Neural crest cell (in vitro differentiated cells): ENCODE measurements around the gene DNAH11. TPM values are rescaled to one million over a fixed set of nuclear protein-coding genes. Genes with fewer than 3 reads are reported as not detected.
"Not testable (repeated sequence)": the region's sequence is repeated elsewhere in the genome, so short reads cannot be mapped to it uniquely, and the experiment has no call there.

ENCODE experiments used
- DNase-seq: peaks from one replicate; pipeline ENCODE4 v3.0.0; 2021; ENCODE audit warnings: low read depth, mixed read lengths, low spot score
- H3K27ac Mint-ChIP-seq: one replicate; pipeline ENCODE4 v1.8.0; 2021; ENCODE audit warnings: mild to moderate bottlenecking, mixed read lengths; ENCODE audit not compliant: unreplicated experiment
- H3K27me3 Mint-ChIP-seq: 2 replicates; pipeline ENCODE4 v1.8.0; 2021; ENCODE audit warnings: low read depth, mild to moderate bottlenecking, mixed read lengths
- H3K36me3 Mint-ChIP-seq: 2 replicates; pipeline ENCODE4 v1.8.0; 2021; ENCODE audit warnings: low read depth, mild to moderate bottlenecking, mixed read lengths
- H3K4me1 Mint-ChIP-seq: 2 replicates; pipeline ENCODE4 v1.8.0; 2021; ENCODE audit warnings: mixed read lengths
- H3K4me3 Mint-ChIP-seq: one replicate; pipeline ENCODE4 v1.8.0; 2021; ENCODE audit warnings: mild to moderate bottlenecking, mixed read lengths
- H3K9me3 Mint-ChIP-seq: 2 replicates; pipeline ENCODE4 v1.8.0; 2021; ENCODE audit warnings: mixed read lengths
- CTCF ChIP-seq: fragments of 200-600 bp; sonication (generic); conservative IDR thresholded peaks from 2 replicates; pipeline ENCODE4 v1.5.0; 2021; ENCODE audit warnings: antibody characterized with exemption, mild to moderate bottlenecking
- total RNA-seq: library from RNA; stranded (reverse); gene quantifications from 2 replicates; pipeline ENCODE4 v1.2.1, GENCODE V29; 2021

Gene DNAH11
- total RNA-seq, 1 donor from 2014 or later = 0.63 TPM

GRCh38 chr7:21927693-21928092 is 384.9 kb downstream of the DNAH11 start:
- TF ChIP-seq CTCF = no peak
- Mint-ChIP-seq H3K27ac (no peak overlapping the region), H3K36me3 (peaks cover 45% of the 10 kb centered on the region), H3K4me3 (no peak overlapping the region), H3K9me3 (peaks cover 14% of the 10 kb centered on the region), H3K4me1 (peaks cover 33% of the 10 kb centered on the region), H3K27me3 (no peaks in the 10 kb centered on the region)
- no peak for DNase-seq

GRCh38 chr7:21933293-21933692 is 390.5 kb downstream of the DNAH11 start:
- peaks cover 30% of the 10 kb centered on the region for H3K9me3 Mint-ChIP-seq
- H3K27ac Mint-ChIP-seq, H3K27me3 Mint-ChIP-seq, DNase-seq, H3K4me3 Mint-ChIP-seq, H3K4me1 Mint-ChIP-seq: not testable (repeated sequence)
- H3K36me3 Mint-ChIP-seq = peaks cover 71% of the 10 kb centered on the region

GRCh38 chr7:21934808-21935207 is 392.0 kb downstream of the DNAH11 start:
- H3K27me3 Mint-ChIP-seq = no peaks in the 10 kb centered on the region
- H3K36me3 Mint-ChIP-seq = peaks cover 68% of the 10 kb centered on the region
- TF ChIP-seq CTCF = no peak
- peaks cover 9% of the 10 kb centered on the region for H3K4me1 Mint-ChIP-seq
- peaks cover 20% of the 10 kb centered on the region for H3K9me3 Mint-ChIP-seq
- DNase-seq = no peak
- H3K4me3 Mint-ChIP-seq = no peak overlapping the region
- H3K27ac Mint-ChIP-seq = no peak overlapping the region

GRCh38 chr7:21938463-21938862 is 395.6 kb downstream of the DNAH11 start:
- Mint-ChIP-seq H3K9me3 (peaks cover 17% of the 10 kb centered on the region), H3K4me1 (peaks cover 35% of the 10 kb centered on the region), H3K27ac (no peak overlapping the region), H3K27me3 (no peaks in the 10 kb centered on the region), H3K4me3 (no peak overlapping the region), H3K36me3 (peaks cover 42% of the 10 kb centered on the region)
- no peak for TF ChIP-seq CTCF
- DNase-seq = no peak

- peaks cover 39% of the 10 kb centered on the region for H3K36me3 Mint-ChIP-seq
- H3K27ac Mint-ChIP-seq = no peak overlapping the region
- no peak for TF ChIP-seq CTCF
- peaks cover 17% of the 10 kb centered on the region for H3K9me3 Mint-ChIP-seq
- H3K4me3 Mint-ChIP-seq = peak overlapping the region; percentile 11
- no peaks in the 10 kb centered on the region for H3K27me3 Mint-ChIP-seq
- peaks cover 41% of the 10 kb centered on the region for H3K4me1 Mint-ChIP-seq
- DNase-seq = no peak
These were observed 396.5 kb downstream of the DNAH11 start for GRCh38 chr7:21939136-21939857.

GRCh38 chr7:21939858-21940372 is 397.1 kb downstream of the DNAH11 start:
- no peak for TF ChIP-seq CTCF
- peaks cover 17% of the 10 kb centered on the region for H3K9me3 Mint-ChIP-seq
- H3K4me1 Mint-ChIP-seq = peaks cover 47% of the 10 kb centered on the region
- H3K36me3 Mint-ChIP-seq = peaks cover 35% of the 10 kb centered on the region
- no peak overlapping the region for H3K4me3 Mint-ChIP-seq
- no peaks in the 10 kb centered on the region for H3K27me3 Mint-ChIP-seq
- no peak overlapping the region for H3K27ac Mint-ChIP-seq
- DNase-seq = no peak
